Endothelial cell of umbilical vein (primary cell): Measurements from ENCODE around the gene OR13J1. TPM values are rescaled to one million over a fixed set of nuclear protein-coding genes. Genes with fewer than 3 reads are reported as not detected.

Experiments used
- BruUV-seq: library from RNA; stranded (reverse); fragments of 400-500 nt; replicated peaks from 2 replicates; lab custom pipeline; 2021; lab: Mats Ljungman, UMichigan
- CTCF ChIA-PET: fragments of 300-600, 350-600 bp; sonication (Branson Sonifier 250); formaldehyde crosslinking; loops from one replicate; lab custom pipeline; 2021; ENCODE audit warnings: antibody characterized with exemption, inconsistent platforms; lab: Charles Lee
- POLR2A ChIA-PET: fragments of 300-600, 350-600 bp; sonication (Branson Sonifier 250); formaldehyde crosslinking; loops from one replicate; lab custom pipeline; 2021; ENCODE audit warnings: antibody characterized with exemption, inconsistent platforms; lab: Charles Lee
- DNase-seq: peaks from one replicate; pipeline ENCODE4 v3.0.0-alpha.2; 2011; ENCODE audit warnings: low read depth, low spot score
- FAIRE-seq: peaks from 2 replicates; lab custom pipeline; 2011; peaks lifted over from hg19 to GRCh38; lab: Jason Lieb, UNC
- H2AFZ ChIP-seq: 2 replicates; pipeline ENCODE4 v1.6.0; 2012; ENCODE audit warnings: low read depth, low read length, control low read depth, inconsistent platforms
- H3K27ac ChIP-seq: 2 replicates; pipeline ENCODE4 v1.5.1; 2011; ENCODE audit warnings: low read depth, mild to moderate bottlenecking, control low read depth, low read length, moderate library complexity; ENCODE audit not compliant: insufficient read depth
- H3K27me3 ChIP-seq, 2 experiments: 2 replicates each; pipeline versions ENCODE4 v1.6.0 to v1.6.1; 2011; ENCODE audit warnings: low read length in 2 of 2, mixed read lengths in 1 of 2; ENCODE audit not compliant: control insufficient read depth in 2 of 2, insufficient read depth in 2 of 2
- H3K36me3 ChIP-seq, 2 experiments: 2 replicates in 1 of 2; 3 replicates in 1 of 2; pipeline ENCODE4 v1.5.1; 2011; ENCODE audit warnings: low read length in 2 of 2, mild to moderate bottlenecking in 1 of 2, moderate library complexity in 1 of 2; ENCODE audit not compliant: control insufficient read depth in 2 of 2, insufficient read depth in 2 of 2; ENCODE audit errors: extremely low read depth in 1 of 2
- H3K4me1 ChIP-seq: 3 replicates; pipeline ENCODE4 v1.5.1; 2011; ENCODE audit warnings: mild to moderate bottlenecking, low read length; ENCODE audit not compliant: control insufficient read depth, insufficient read depth; ENCODE audit errors: extremely low read depth
- H3K4me2 ChIP-seq: 2 replicates; pipeline ENCODE4 v1.6.1; 2011; ENCODE audit warnings: low read length, control low read depth, mixed read lengths; ENCODE audit not compliant: insufficient read depth
- H3K4me3 ChIP-seq, 3 experiments: fragments of 200-600 bp in 1 of 3; sonication (generic), shearing (Covaris generic) in 1 of 3; replicated peaks in 1 of 3; 2 replicates each; pipeline ENCODE4 v1.5.1; 2011 to 2016; ENCODE audit warnings: control low read depth in 3 of 3, low read length in 3 of 3, mild to moderate bottlenecking in 2 of 3, inconsistent platforms in 1 of 3, low read depth in 1 of 3, moderate library complexity in 1 of 3; ENCODE audit not compliant: insufficient read depth in 1 of 3
- H3K79me2 ChIP-seq: 2 replicates; pipeline ENCODE4 v1.6.0; 2012; ENCODE audit warnings: low read length, inconsistent platforms; ENCODE audit not compliant: control insufficient read depth, insufficient read depth
- H3K9ac ChIP-seq: replicated peaks from 2 replicates; pipeline ENCODE3; 2011; ENCODE audit warnings: low read length, control low read depth; ENCODE audit not compliant: insufficient read depth; ENCODE audit errors: extremely low read depth
- H3K9me1 ChIP-seq: replicated peaks from 3 replicates; pipeline ENCODE4 v1.6.0; 2011; ENCODE audit warnings: mild to moderate bottlenecking, low read length; ENCODE audit not compliant: control insufficient read depth, insufficient read depth; ENCODE audit errors: extremely low read depth
- H3K9me3 ChIP-seq: replicated peaks from 2 replicates; pipeline ENCODE4 v1.5.1; 2012; ENCODE audit warnings: low read length, inconsistent platforms; ENCODE audit not compliant: control insufficient read depth, insufficient read depth
- H4K20me1 ChIP-seq: replicated peaks from 2 replicates; pipeline ENCODE3; 2011; ENCODE audit warnings: mild to moderate bottlenecking, low read length; ENCODE audit not compliant: control insufficient read depth, insufficient read depth; ENCODE audit errors: extremely low read depth
- EZH2 ChIP-seq: IDR thresholded peaks from 2 replicates; pipeline ENCODE4 v1.6.1; 2012; ENCODE audit warnings: borderline replicate concordance, low read depth, mild to moderate bottlenecking, moderate library complexity, low read length, inconsistent platforms; ENCODE audit not compliant: severe bottlenecking
- FOS ChIP-seq: IDR thresholded peaks from 2 replicates; pipeline ENCODE4 v1.6.1; 2011; ENCODE audit warnings: mild to moderate bottlenecking, low read length, moderate library complexity, borderline replicate concordance; ENCODE audit not compliant: insufficient read depth
- GATA2 ChIP-seq: IDR thresholded peaks from 2 replicates; pipeline ENCODE4 v1.7.0; 2011; ENCODE audit warnings: low read depth, mild to moderate bottlenecking, moderate library complexity, mixed read lengths, low read length; ENCODE audit not compliant: insufficient read length, insufficient read depth
- JUN ChIP-seq: IDR thresholded peaks from 2 replicates; pipeline ENCODE4 v1.6.1; 2011; ENCODE audit warnings: borderline replicate concordance, low read depth; ENCODE audit not compliant: insufficient read length, insufficient read depth
- MYC ChIP-seq: IDR thresholded peaks from one replicate; pipeline ENCODE4 v1.6.1; 2011; ENCODE audit warnings: mild to moderate bottlenecking, low read depth, low read length
- POLR2A ChIP-seq: IDR thresholded peaks from 2 replicates; pipeline ENCODE4 v1.6.1; 2012; ENCODE audit warnings: low read depth, mild to moderate bottlenecking, control low read depth, low read length
- POLR2AphosphoS5 ChIP-seq: IDR thresholded peaks from 2 replicates; pipeline ENCODE4 v1.6.1; 2012; ENCODE audit warnings: low read depth, mild to moderate bottlenecking, control low read depth, low read length, moderate library complexity; ENCODE audit not compliant: insufficient read depth
- dilution Hi-C: fragments of 300-500 bp; cut with MboI; formaldehyde crosslinking; loops from one replicate; pipeline ENCODE4 v1.15.0; 2019; ENCODE audit warnings: low sequenced_read_pairs; ENCODE audit not compliant: extremely low pct_ligation_motif_present
- intact Hi-C: fragments of 100-400 bp; cut with micrococcal nuclease; formaldehyde crosslinking; loops from one replicate; pipeline ENCODE4 v1.10.0; 2022
- polyA plus RNA-seq, 4 experiments: library from polyadenylated mRNA; depleted of rRNA in 3 of 4; stranded (reverse) in 3 of 4; unstranded in 1 of 4; fragments of >200 nt; gene quantifications; 2 replicates each; pipeline versions ENCODE4 v1.2.1 to v1.2.3, GENCODE V29; 2011 to 2012; ENCODE audit warnings: missing spikeins in 1 of 4
- total RNA-seq: library from RNA; stranded (reverse); gene quantifications from 2 replicates; pipeline ENCODE4 v1.2.3, GENCODE V29; 2021
- TF ChIP-seq, protein P1 (sequence below), 2 donors: IDR thresholded peaks; 1 replicate in 1 of 2; 2 replicates in 1 of 2; pipeline ENCODE4 v1.5.1; 2011; ENCODE audit warnings: low read length in 2 of 2, mild to moderate bottlenecking in 2 of 2, moderate library complexity in 2 of 2, control low read depth in 1 of 2, inconsistent platforms in 1 of 2, low read depth in 1 of 2; ENCODE audit not compliant: insufficient read depth in 1 of 2; ENCODE audit errors: extremely low read depth in 1 of 2
- TF ChIP-seq, protein P2 (sequence below): IDR thresholded peaks from 2 replicates; pipeline ENCODE4 v1.6.1; 2011; ENCODE audit not compliant: insufficient read depth, insufficient read length

The OR13J1 gene
- total and polyA plus RNA-seq, 2 donors (not counting 3 experiments of a cell fraction or from before 2014, with no cell fraction given) = not detected

DNA sequence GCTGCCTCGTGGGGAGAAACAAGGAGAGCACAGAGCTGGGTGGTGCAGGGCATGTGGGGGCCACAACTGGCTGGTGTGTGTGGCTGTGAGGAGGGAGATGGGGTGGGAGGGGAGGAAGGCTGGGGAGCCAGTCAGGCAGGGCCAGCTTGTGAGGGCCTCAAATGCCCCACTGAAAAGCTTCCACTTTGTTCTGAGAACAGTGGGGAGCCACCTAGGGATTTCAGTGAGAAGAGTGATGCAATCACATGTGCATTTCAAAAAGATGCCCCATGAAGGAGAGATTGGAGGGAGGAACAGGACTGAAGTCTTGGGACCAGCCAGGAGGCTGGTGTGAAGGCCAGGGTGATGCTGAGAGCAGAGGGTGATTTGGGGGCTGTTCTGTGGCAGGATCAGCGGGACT is 1.3 kb downstream of the OR13J1 start:
- no peaks in the 10 kb centered on the region for H3K9me1 ChIP-seq
- no peak overlapping the region for H3K4me2 ChIP-seq
- intact Hi-C loops (no loop called here), dilution Hi-C loops (no loop called here)
- no peak overlapping the region for H2AFZ ChIP-seq
- no peak overlapping the region for H3K27ac ChIP-seq
- no peaks in the 10 kb centered on the region for H3K9me3 ChIP-seq
- CTCF ChIA-PET = interaction anchor here (1.5 to 2.0 kb wide), 2 partner anchors 13 to 79 kb away, joined by 5 to 7 read pairs; no protein-coding TSS in a partner anchor
- TF ChIP-seq GATA2 (no peak), JUN (no peak), POLR2AphosphoS5 (no peak)
- POLR2A ChIA-PET = no interaction called here
- DNase-seq (no peak), FAIRE-seq (no peak)
- no peaks in the 10 kb centered on the region for H3K4me1 ChIP-seq
- no TSS peak for BruUV-seq
- H3K9ac ChIP-seq = no peak overlapping the region
- no peaks in the 10 kb centered on the region for H3K36me3 ChIP-seq
- no peaks in the 10 kb centered on the region for H3K79me2 ChIP-seq
- peaks cover 0 to 1% of the 10 kb centered on the region in 2 experiments for H3K27me3 ChIP-seq
- H3K4me3 ChIP-seq = no peak overlapping the region
- no peaks in the 10 kb centered on the region for H4K20me1 ChIP-seq

DNA sequence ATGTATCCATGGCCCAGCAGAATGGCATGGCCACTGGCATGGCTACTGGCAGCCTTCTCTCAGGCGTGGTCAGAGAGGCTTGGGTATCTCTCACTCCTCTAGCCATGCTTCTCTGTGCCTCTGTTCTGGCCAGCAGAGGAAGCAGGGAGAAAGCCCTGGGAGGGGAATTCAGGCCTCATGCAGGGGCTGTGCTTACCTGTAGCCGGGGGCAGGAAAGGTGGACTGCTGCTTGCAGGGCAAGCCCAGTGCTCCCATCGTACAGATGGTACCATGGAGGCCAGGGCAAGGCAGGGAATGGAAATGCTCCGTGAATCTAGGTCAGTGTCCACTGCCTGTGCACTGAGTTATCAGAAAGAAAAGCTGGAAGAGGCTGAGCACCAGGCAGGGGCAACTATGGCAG is 2.7 kb downstream of the OR13J1 start:
- H3K27me3 ChIP-seq = peaks cover under 1 to 9% of the 10 kb centered on the region in 2 experiments
- H3K4me2 ChIP-seq = no peak overlapping the region
- H3K9me3 ChIP-seq = no peaks in the 10 kb centered on the region
- no peaks in the 10 kb centered on the region for H3K9me1 ChIP-seq
- H3K9ac ChIP-seq = no peak overlapping the region
- H3K36me3 ChIP-seq = no peaks in the 10 kb centered on the region
- no TSS peak for BruUV-seq
- DNase-seq (no peak), FAIRE-seq (no peak)
- TF ChIP-seq, protein P1, sequence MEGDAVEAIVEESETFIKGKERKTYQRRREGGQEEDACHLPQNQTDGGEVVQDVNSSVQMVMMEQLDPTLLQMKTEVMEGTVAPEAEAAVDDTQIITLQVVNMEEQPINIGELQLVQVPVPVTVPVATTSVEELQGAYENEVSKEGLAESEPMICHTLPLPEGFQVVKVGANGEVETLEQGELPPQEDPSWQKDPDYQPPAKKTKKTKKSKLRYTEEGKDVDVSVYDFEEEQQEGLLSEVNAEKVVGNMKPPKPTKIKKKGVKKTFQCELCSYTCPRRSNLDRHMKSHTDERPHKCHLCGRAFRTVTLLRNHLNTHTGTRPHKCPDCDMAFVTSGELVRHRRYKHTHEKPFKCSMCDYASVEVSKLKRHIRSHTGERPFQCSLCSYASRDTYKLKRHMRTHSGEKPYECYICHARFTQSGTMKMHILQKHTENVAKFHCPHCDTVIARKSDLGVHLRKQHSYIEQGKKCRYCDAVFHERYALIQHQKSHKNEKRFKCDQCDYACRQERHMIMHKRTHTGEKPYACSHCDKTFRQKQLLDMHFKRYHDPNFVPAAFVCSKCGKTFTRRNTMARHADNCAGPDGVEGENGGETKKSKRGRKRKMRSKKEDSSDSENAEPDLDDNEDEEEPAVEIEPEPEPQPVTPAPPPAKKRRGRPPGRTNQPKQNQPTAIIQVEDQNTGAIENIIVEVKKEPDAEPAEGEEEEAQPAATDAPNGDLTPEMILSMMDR (IDR thresholded peaks at IDR 0.05; ENCODE audit: extremely low read depth in 1 of 2, insufficient read depth in 1 of 2, low read depth in 1 of 2, low read length in 2 of 2) = no peak
- TF ChIP-seq JUN (no peak), POLR2A (no peak), EZH2 (no peak), FOS (no peak), POLR2AphosphoS5 (no peak), GATA2 (no peak), MYC (no peak)
- TF ChIP-seq, protein P2, sequence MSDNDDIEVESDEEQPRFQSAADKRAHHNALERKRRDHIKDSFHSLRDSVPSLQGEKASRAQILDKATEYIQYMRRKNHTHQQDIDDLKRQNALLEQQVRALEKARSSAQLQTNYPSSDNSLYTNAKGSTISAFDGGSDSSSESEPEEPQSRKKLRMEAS = no peak
- H3K27ac ChIP-seq = no peak overlapping the region
- ChIA-PET POLR2A (no interaction called here), CTCF (interaction anchor here (1.2 to 2.0 kb wide), 2 partner anchors 15 to 78 kb away, joined by 3 to 7 read pairs; no protein-coding TSS in a partner anchor)
- H2AFZ ChIP-seq = no peak overlapping the region
- no peaks in the 10 kb centered on the region for H4K20me1 ChIP-seq
- dilution Hi-C loops = no loop called here
- no peaks in the 10 kb centered on the region for H3K79me2 ChIP-seq
- H3K4me1 ChIP-seq = no peaks in the 10 kb centered on the region
- intact Hi-C loops = no loop called here
- no peak overlapping the region for H3K4me3 ChIP-seq
